ENCODE data around the gene MRPS12. TPM values are rescaled to one million over a fixed set of nuclear protein-coding genes. Genes with fewer than 3 reads are reported as not detected.

The MRPS12 gene
- total and polyA plus RNA-seq, 2 of the 13 experiments (the other 11 are each of a cell fraction or from before 2014, with no cell fraction given), result 27.5 to 54.8 TPM

DNA sequence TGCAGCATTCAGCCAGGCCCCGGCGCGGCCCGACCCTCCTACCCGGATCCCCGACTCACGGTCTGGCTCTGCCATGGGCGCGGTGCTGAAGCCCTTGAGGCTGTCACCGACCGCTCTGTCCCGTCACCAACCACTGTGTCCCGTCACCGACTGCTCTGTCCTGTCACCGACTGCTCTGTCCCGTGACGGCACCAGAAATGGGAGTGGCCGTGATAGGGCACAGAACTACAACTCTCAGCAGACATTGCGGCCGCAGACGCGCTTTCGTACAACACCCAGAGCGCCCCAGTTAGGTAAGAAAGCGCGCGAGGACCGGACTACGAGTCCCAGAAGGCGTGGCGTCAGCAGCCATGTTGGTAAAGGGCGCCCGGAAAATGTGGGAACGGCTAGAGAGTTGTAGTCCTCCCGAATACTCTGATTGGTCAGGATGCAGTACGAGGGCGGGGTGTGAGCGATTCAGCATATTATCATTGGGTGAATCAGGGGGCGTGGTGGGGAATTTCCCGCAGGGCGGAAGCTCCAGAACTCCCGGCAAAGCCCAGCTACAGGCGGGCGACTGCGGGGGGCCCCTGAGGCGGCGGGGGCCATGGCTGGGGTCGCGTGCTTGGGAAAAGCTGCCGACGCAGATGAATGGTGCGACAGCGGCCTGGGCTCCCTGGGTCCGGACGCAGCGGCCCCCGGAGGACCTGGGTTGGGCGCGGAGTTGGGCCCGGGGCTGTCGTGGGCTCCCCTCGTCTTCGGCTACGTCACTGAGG lies 31.1 kb upstream of the MRPS12 start, which contains the start of the genes NFKBIB and SIRT2:
NFKBIB (plus strand) TSS at position 523 of the 755 bp plus-strand sequence; CDS start at position 587, 64 bp downstream.
SIRT2 (minus strand) TSS at position 172 of the 755 bp plus-strand sequence; CDS start at position 75, 97 bp downstream.
- H3K4me2 ChIP-seq (ENCODE audit: low read depth, low read length), result peak within 1 kb of the TSS; percentile 94
- BruUV-seq (replicated peaks), result no TSS peak
- ChIA-PET POLR2A (interaction anchor here (0.7 to 2.5 kb wide), 16 partner anchors 18 to 281 kb away, joined by 3 to 24 read pairs (median 4); partner anchors contain the start of genes ACTN4, ECH1, EIF3K and FBXO17), CTCF (ENCODE audit: low intra/inter-chr PET ratio, low total read pairs) (no interaction called here)
- FAIRE-seq (peak; percentile 96), DNase-seq (ENCODE audit: low spot score) (peak; percentile 99), ATAC-seq (peak; percentile 95)
- H3K9ac ChIP-seq (ENCODE audit: insufficient read depth, low read depth, low read length), result peak within 1 kb of the TSS; percentile 74
- H3K4me3 ChIP-seq (replicated peaks in 1 of 3; ENCODE audit: insufficient read depth in 1 of 3, low read depth in 2 of 3, low read length in 3 of 3), result peak within 1 kb of the TSS; percentile 73 to 87 (median 83)
- H3K36me3 ChIP-seq (replicated peaks in 1 of 2; ENCODE audit: control insufficient read depth in 1 of 2, insufficient read depth in 2 of 2, low read length in 2 of 2), result peaks cover 0 to under 1% of the 10 kb centered on the region in 2 experiments; a peak in 1 of 5 replicates
- H3K27me3 ChIP-seq (ENCODE audit: control insufficient read depth in 1 of 2, insufficient read depth in 2 of 2, low read length in 2 of 2), result no peaks in the 10 kb centered on the region; a peak in 1 of 5 replicates
- intact Hi-C loops (cut with micrococcal nuclease; ENCODE audit: unreplicated experiment), result loop anchor here (2.0 kb wide), 1 partner anchor 49 kb away; no protein-coding TSS in a partner anchor
- peaks cover 1% of the 10 kb centered on the region for H3K79me2 ChIP-seq (ENCODE audit: insufficient read depth, low read length)
- peak within 1 kb of the TSS; percentile 73 for H3K27ac ChIP-seq (ENCODE audit: extremely low read length, insufficient read depth, low read length)
- H3K9me3 ChIP-seq (ENCODE audit: low read length), result no peaks in the 10 kb centered on the region
- WGBS (ENCODE audit: low lambda C conversion rate), result 0% methylated on average over 3 of the region's 64 CpGs
- no peaks in the 10 kb centered on the region for H4K20me1 ChIP-seq (ENCODE audit: insufficient read depth, low read length)
- no peak within 1 kb of the TSS for H2AFZ ChIP-seq (ENCODE audit: low read length)
- H3K4me1 ChIP-seq (ENCODE audit: insufficient read depth, low read length), result peaks cover 34% of the 10 kb centered on the region
- in situ Hi-C loops (cut with HindIII; ENCODE audit: extremely low pct_ligation_motif_present, low pct_unique_long_range_greater_than_20kb), result loop anchor here (25.0 kb wide), 1 partner anchor 162 kb away; the partner anchor contains the start of gene CAPN12
- TF ChIP-seq ZNF510 (CRISPR knock-in tag; IDR thresholded peaks at IDR 0.05; ENCODE audit: low read depth), result 0 out of 2 replicates have a peak, but pooled peaks have one; percentile 59
- no peak for TF ChIP-seq ARID2 (CRISPR knock-in tag; IDR thresholded peaks at IDR 0.05; ENCODE audit: borderline replicate concordance)
- TF ChIP-seq ZNF816 (CRISPR knock-in tag; IDR thresholded peaks at IDR 0.05; ENCODE audit: borderline replicate concordance), result no peak
- peak; percentile 79 for TF ChIP-seq ZNF761 (CRISPR knock-in tag; conservative IDR thresholded peaks at IDR 0.05)
- TF ChIP-seq XRCC5 (optimal IDR thresholded peaks at IDR 0.05; ENCODE audit: low read length), result peak; percentile 48
- peak; percentile 99 for TF ChIP-seq CREM (IDR thresholded peaks at IDR 0.05)
- no peak for TF ChIP-seq CREM (CRISPR knock-in tag; IDR thresholded peaks at IDR 0.05)
- TF ChIP-seq MIER2 (CRISPR knock-in tag; IDR thresholded peaks at IDR 0.05), result peak; percentile 32; the same call in 1 of the 2 replicates
- peak; percentile 53 for TF ChIP-seq RBM39 (IDR thresholded peaks at IDR 0.05; ENCODE audit: low read depth, low read length, poor library complexity, severe bottlenecking)
- TF ChIP-seq, protein P1, sequence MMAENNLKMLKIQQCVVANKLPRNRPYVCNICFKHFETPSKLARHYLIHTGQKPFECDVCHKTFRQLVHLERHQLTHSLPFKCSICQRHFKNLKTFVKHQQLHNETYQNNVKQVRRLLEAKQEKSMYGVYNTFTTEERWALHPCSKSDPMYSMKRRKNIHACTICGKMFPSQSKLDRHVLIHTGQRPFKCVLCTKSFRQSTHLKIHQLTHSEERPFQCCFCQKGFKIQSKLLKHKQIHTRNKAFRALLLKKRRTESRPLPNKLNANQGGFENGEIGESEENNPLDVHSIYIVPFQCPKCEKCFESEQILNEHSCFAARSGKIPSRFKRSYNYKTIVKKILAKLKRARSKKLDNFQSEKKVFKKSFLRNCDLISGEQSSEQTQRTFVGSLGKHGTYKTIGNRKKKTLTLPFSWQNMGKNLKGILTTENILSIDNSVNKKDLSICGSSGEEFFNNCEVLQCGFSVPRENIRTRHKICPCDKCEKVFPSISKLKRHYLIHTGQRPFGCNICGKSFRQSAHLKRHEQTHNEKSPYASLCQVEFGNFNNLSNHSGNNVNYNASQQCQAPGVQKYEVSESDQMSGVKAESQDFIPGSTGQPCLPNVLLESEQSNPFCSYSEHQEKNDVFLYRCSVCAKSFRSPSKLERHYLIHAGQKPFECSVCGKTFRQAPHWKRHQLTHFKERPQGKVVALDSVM (CRISPR knock-in tag; IDR thresholded peaks at IDR 0.05), result no peak
- no peak for TF ChIP-seq PRPF4 (IDR thresholded peaks at IDR 0.05; ENCODE audit: low read depth, low read length, poor library complexity, severe bottlenecking)
- TF ChIP-seq, protein P2, sequence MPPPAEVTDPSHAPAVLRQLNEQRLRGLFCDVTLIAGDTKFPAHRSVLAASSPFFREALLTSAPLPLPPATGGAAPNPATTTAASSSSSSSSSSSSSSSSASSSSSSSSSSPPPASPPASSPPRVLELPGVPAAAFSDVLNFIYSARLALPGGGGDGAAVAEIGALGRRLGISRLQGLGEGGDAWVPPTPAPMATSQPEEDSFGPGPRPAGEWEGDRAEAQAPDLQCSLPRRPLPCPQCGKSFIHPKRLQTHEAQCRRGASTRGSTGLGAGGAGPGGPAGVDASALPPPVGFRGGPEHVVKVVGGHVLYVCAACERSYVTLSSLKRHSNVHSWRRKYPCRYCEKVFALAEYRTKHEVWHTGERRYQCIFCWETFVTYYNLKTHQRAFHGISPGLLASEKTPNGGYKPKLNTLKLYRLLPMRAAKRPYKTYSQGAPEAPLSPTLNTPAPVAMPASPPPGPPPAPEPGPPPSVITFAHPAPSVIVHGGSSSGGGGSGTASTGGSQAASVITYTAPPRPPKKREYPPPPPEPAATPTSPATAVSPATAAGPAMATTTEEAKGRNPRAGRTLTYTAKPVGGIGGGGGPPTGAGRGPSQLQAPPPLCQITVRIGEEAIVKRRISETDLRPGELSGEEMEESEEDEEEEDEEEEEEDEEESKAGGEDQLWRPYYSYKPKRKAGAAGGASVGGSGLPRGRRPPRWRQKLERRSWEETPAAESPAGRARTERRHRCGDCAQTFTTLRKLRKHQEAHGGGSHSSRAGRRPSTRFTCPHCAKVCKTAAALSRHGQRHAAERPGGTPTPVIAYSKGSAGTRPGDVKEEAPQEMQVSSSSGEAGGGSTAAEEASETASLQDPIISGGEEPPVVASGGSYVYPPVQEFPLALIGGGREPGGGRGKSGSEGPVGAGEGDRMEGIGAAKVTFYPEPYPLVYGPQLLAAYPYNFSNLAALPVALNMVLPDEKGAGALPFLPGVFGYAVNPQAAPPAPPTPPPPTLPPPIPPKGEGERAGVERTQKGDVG (CRISPR knock-in tag; IDR thresholded peaks at IDR 0.05; ENCODE audit: borderline replicate concordance), result no peak
- peak; percentile 85 for TF ChIP-seq KDM2A (CRISPR knock-in tag; IDR thresholded peaks at IDR 0.05; ENCODE audit: borderline replicate concordance, low read depth)
- peak; percentile 72 for TF ChIP-seq CHD2 (IDR thresholded peaks at IDR 0.05; ENCODE audit: low read depth, low read length)
- TF ChIP-seq ZNF468 (CRISPR knock-in tag; IDR thresholded peaks at IDR 0.05), result no peak
- no peak for TF ChIP-seq THYN1 (CRISPR knock-in tag; IDR thresholded peaks at IDR 0.05; ENCODE audit: borderline replicate concordance, low read depth)
- TF ChIP-seq MTA3 (CRISPR knock-in tag; IDR thresholded peaks at IDR 0.05), result no peak
- TF ChIP-seq, protein P3, sequence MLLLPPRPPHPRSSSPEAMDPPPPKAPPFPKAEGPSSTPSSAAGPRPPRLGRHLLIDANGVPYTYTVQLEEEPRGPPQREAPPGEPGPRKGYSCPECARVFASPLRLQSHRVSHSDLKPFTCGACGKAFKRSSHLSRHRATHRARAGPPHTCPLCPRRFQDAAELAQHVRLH (CRISPR knock-in tag; IDR thresholded peaks at IDR 0.05; ENCODE audit: borderline replicate concordance, low read depth), result peak; percentile 84; the same call in 1 of the 2 replicates
- no peak for TF ChIP-seq BRD4 (CRISPR knock-in tag; IDR thresholded peaks at IDR 0.05)
